HAP-1 (cell line): ENCODE results near the gene SLC25A45.

Experiments
- DNase-seq, 2 experiments: peaks; one replicate each; pipeline ENCODE4 v3.0.0-alpha.2; 2016 to 2020; ENCODE audit warnings: low spot score in 2 of 2
- H3K27me3 ChIP-seq: fragments of 250-450 bp; sonication (Bioruptor Pico); 2 replicates; pipeline ENCODE4 v1.5.1; 2020; ENCODE audit warnings: low read depth, mild to moderate bottlenecking, moderate library complexity
- H3K36me3 ChIP-seq: fragments of 250-450 bp; sonication (Bioruptor Pico); replicated peaks from 2 replicates; pipeline ENCODE4 v1.5.1; 2020; ENCODE audit warnings: mild to moderate bottlenecking
- H3K4me1 ChIP-seq: fragments of 250-450 bp; sonication (Bioruptor Pico); 2 replicates; pipeline ENCODE4 v1.5.1; 2020; ENCODE audit warnings: mild to moderate bottlenecking
- H3K4me3 ChIP-seq: fragments of 250-450 bp; sonication (Bioruptor Pico); 2 replicates; pipeline ENCODE4 v1.5.1; 2020; ENCODE audit warnings: mild to moderate bottlenecking, moderate library complexity
- H3K9me3 ChIP-seq: fragments of 250-450 bp; sonication (Bioruptor Pico); 2 replicates; pipeline ENCODE4 v1.5.1; 2020; ENCODE audit warnings: mild to moderate bottlenecking, moderate library complexity
- in situ Hi-C: fragments of 300-500 bp; cut with MboI; formaldehyde crosslinking; loops from 3 replicates; pipeline ENCODE4 v1.14.3; 2020; ENCODE audit warnings: low sequenced_read_pairs, inconsistent platforms, mixed read lengths

The SLC25A45 gene

GRCh38 chr11:65382033-65382803, at the start of gene SLC25A45:
SLC25A45 (minus strand) TSS chr11:65382646; CDS start chr11:65381951, 695 bp downstream.
- Histone ChIP-seq H3K4me1 (peaks cover 20% of the 10 kb centered on the region), H3K36me3 (no peaks in the 10 kb centered on the region), H3K27me3 (no peaks in the 10 kb centered on the region), H3K9me3 (no peaks in the 10 kb centered on the region), H3K4me3 (peak within 1 kb of the TSS; percentile 19)
- peak; percentile 70 to 86 for DNase-seq
- in situ Hi-C loops = no loop called here

- H3K4me1 ChIP-seq = peaks cover 56% of the 10 kb centered on the region
- DNase-seq = no peak
- no peaks in the 10 kb centered on the region for H3K27me3 ChIP-seq
- H3K9me3 ChIP-seq = no peaks in the 10 kb centered on the region
- in situ Hi-C loops = no loop called here
- peaks cover 64% of the 10 kb centered on the region for H3K36me3 ChIP-seq
- no peak overlapping the region for H3K4me3 ChIP-seq
Observed at GRCh38 chr11:65431451-65432099, 49.1 kb upstream of the SLC25A45 start.

GRCh38 chr11:65430406-65431217, 48.2 kb upstream of the SLC25A45 start:
- Histone ChIP-seq H3K4me1 (peaks cover 59% of the 10 kb centered on the region), H3K4me3 (no peak overlapping the region; the same call in 1 of the 2 replicates), H3K9me3 (no peaks in the 10 kb centered on the region), H3K27me3 (no peaks in the 10 kb centered on the region), H3K36me3 (peaks cover 64% of the 10 kb centered on the region)
- no peak for DNase-seq
- in situ Hi-C loops = no loop called here

GRCh38 chr11:65429724-65430405, 47.4 kb upstream of the SLC25A45 start:
- in situ Hi-C loops = no loop called here
- Histone ChIP-seq H3K27me3 (no peaks in the 10 kb centered on the region), H3K4me3 (peak overlapping the region; percentile 2), H3K4me1 (peaks cover 59% of the 10 kb centered on the region), H3K36me3 (peaks cover 64% of the 10 kb centered on the region), H3K9me3 (no peaks in the 10 kb centered on the region)
- peak in 1 of 2 experiments; percentile 72 for DNase-seq

GRCh38 chr11:65429068-65429681, 46.7 kb upstream of the SLC25A45 start:
- peaks cover 3% of the 10 kb centered on the region; the same call in 1 of the 2 replicates for H3K9me3 ChIP-seq
- in situ Hi-C loops = no loop called here
- H3K36me3 ChIP-seq = peaks cover 64% of the 10 kb centered on the region
- peaks cover 53% of the 10 kb centered on the region for H3K4me1 ChIP-seq
- H3K27me3 ChIP-seq = no peaks in the 10 kb centered on the region
- DNase-seq = peak in 1 of 2 experiments; percentile 58
- H3K4me3 ChIP-seq = peak overlapping the region; percentile 2; the same call in 1 of the 2 replicates

- in situ Hi-C loops = no loop called here
- peaks cover 49% of the 10 kb centered on the region for H3K4me1 ChIP-seq
- H3K36me3 ChIP-seq = peaks cover 66% of the 10 kb centered on the region
- DNase-seq = peak in 1 of 2 experiments; percentile 54
- peaks cover 3% of the 10 kb centered on the region; the same call in 1 of the 2 replicates for H3K9me3 ChIP-seq
- peak overlapping the region; percentile 87 for H3K4me3 ChIP-seq
- H3K27me3 ChIP-seq = no peaks in the 10 kb centered on the region
Observed at GRCh38 chr11:65428578-65429067, 46.2 kb upstream of the SLC25A45 start.

GRCh38 chr11:65427691-65428577, 45.5 kb upstream of the SLC25A45 start:
- in situ Hi-C loops = no loop called here
- peak in 1 of 2 experiments; percentile 49 for DNase-seq
- H3K4me1 ChIP-seq = peaks cover 45% of the 10 kb centered on the region

GRCh38 chr11:65426839-65427690, 44.6 kb upstream of the SLC25A45 start:
- Histone ChIP-seq H3K9me3 (peaks cover 3% of the 10 kb centered on the region; the same call in 1 of the 2 replicates), H3K36me3 (peaks cover 66% of the 10 kb centered on the region), H3K27me3 (no peaks in the 10 kb centered on the region), H3K4me3 (peak overlapping the region; percentile 87), H3K4me1 (peaks cover 45% of the 10 kb centered on the region)
- in situ Hi-C loops = no loop called here
- peak; percentile 34 to 55 for DNase-seq

More at GRCh38 chr11:65427691-65428577, 45.5 kb upstream of the SLC25A45 start:
- Histone ChIP-seq H3K9me3 (peaks cover 3% of the 10 kb centered on the region; the same call in 1 of the 2 replicates), H3K27me3 (no peaks in the 10 kb centered on the region), H3K36me3 (peaks cover 68% of the 10 kb centered on the region), H3K4me3 (peak overlapping the region; percentile 87)

- Histone ChIP-seq H3K4me1 (peaks cover 50% of the 10 kb centered on the region), H3K27me3 (no peaks in the 10 kb centered on the region), H3K9me3 (peaks cover 3% of the 10 kb centered on the region; the same call in 1 of the 2 replicates), H3K4me3 (peak overlapping the region; percentile 87), H3K36me3 (peaks cover 62% of the 10 kb centered on the region)
- in situ Hi-C loops = no loop called here
- no peak for DNase-seq
Observed at GRCh38 chr11:65425971-65426838, 43.8 kb upstream of the SLC25A45 start.

- Histone ChIP-seq H3K36me3 (peaks cover 53% of the 10 kb centered on the region), H3K4me1 (peaks cover 50% of the 10 kb centered on the region)
- in situ Hi-C loops = no loop called here
Observed at GRCh38 chr11:65425105-65425970, 42.9 kb upstream of the SLC25A45 start.

More at GRCh38 chr11:65425105-65425970, 42.9 kb upstream of the SLC25A45 start:
- Histone ChIP-seq H3K9me3 (peaks cover 3% of the 10 kb centered on the region; the same call in 1 of the 2 replicates), H3K27me3 (no peaks in the 10 kb centered on the region), H3K4me3 (peak overlapping the region; percentile 87)
- peak in 1 of 2 experiments; percentile 65 for DNase-seq
